HG03159 (cell line): Measurements from ENCODE around the gene CCT4.
"Not testable (repeated sequence)": the region's sequence is repeated elsewhere in the genome, so short reads cannot be mapped to it uniquely, and the experiment has no call there.

Source experiments
- ATAC-seq: cut with Tn5 transposase; IDR thresholded peaks from one replicate; pipeline ENCODE4 v1.9.1; 2021; ENCODE audit warnings: mild to moderate bottlenecking, moderate library complexity; ENCODE audit not compliant: unreplicated experiment

The CCT4 gene, protein sequence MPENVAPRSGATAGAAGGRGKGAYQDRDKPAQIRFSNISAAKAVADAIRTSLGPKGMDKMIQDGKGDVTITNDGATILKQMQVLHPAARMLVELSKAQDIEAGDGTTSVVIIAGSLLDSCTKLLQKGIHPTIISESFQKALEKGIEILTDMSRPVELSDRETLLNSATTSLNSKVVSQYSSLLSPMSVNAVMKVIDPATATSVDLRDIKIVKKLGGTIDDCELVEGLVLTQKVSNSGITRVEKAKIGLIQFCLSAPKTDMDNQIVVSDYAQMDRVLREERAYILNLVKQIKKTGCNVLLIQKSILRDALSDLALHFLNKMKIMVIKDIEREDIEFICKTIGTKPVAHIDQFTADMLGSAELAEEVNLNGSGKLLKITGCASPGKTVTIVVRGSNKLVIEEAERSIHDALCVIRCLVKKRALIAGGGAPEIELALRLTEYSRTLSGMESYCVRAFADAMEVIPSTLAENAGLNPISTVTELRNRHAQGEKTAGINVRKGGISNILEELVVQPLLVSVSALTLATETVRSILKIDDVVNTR

DNA sequence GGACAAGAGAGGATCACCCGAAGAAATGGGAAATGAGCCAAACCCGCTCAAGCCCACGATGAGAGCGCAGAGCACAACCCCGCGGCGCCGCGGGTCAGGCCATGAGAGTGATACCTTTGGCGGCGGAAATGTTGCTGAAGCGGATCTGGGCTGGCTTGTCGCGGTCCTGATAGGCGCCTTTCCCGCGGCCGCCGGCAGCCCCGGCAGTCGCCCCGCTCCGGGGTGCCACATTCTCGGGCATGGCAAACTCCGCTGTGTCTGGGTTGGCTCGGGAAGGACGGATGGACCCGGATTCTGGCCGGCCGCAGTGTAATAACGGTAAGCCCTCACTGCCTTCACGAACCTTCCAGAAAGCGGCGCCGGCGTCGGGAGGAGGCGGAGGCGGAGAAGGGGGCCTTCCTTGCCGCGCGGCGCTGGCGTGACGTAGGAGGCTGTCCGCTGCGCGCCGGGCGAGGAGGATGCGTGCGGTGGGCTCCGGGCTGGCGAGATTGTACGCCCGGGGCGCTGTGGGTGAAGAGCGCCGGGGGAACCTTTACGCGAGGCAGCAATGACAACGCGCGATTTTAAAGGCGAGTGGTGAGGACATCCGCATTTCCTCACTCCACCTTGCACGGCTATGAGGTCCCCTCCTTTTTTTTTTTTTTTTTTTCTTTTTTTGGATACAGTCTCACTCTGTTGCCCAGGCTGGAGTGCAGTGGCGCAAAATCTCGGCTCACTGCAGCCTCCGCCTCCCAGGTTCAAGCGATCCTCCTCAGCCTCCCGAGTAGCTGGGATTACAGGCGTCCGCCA lies at the start of gene CCT4:
TSS of gene CCT4 (minus strand) at position 390 of the 789 bp plus-strand sequence. CDS start at position 241, 149 bp downstream.
- ATAC-seq, result peak; percentile 73

DNA sequence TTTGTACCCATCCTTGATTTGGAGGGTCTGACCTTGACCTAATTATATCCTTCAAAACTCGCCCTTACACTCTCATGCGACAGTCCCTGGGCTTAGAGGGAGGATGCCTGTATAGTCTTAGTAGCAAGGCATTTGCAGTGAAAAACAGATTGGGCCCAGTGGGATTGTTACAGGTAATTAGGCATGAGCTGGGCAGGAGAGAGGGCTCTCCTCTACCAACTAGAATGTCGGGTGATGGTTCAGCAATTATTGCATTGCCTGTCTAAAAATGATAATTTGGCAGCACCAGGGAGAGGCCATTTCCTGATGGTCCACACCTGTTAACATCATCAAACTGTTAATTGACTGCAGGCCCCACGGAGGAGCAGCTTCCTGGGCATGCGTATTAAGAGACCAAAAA lies 49.4 kb upstream of the CCT4 start:
- no peak for ATAC-seq

DNA sequence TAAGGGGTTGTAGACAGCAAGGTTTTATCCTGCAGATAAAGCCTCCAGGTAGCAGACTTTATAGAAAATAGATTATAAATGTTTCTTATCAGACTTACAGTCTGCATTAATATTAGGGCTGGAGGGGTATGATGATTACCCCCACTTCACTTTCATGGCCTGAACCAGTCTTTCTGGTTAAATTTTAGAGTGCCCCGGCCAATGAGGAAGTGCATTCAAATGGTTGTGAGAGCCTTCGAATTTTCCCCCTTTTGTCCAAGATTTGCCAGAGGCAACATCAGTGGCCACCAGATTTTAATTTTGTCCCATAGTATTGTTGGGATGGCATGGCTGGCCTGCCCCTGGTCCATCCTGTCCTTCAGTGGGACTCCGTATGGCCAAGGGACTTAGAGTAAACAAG lies 48.6 kb upstream of the CCT4 start:
- no peak for ATAC-seq

DNA sequence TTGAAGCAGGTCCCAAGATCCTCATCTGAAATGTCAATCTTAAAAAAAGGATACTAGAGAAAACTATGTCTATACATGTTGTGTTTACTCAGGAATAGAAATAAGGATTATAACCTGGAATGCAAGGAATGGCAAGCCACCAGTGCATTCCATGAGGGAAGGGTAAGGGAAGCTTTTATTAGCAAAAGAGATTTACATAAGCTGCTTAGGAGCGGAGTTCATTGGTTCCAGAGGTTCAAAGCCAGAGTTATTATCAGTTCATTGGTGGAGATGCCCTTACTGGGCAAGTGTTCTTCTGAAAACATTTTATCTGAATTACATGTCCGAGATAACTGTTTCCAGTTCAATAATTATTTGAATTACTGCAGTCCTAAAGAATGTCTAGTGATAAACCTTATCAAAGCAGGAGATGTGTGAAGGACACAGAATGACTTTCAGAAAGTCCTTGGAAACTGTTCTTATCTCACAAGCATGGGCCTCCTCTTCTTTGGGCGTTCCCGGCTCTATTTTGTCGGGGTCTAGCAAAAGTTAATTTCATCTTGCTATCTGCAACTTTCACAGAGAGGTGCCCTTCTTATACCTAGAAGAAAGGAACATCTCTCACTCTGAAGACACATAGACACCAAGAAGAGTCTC lies 40.5 kb upstream of the CCT4 start:
- ATAC-seq, result no peak

DNA sequence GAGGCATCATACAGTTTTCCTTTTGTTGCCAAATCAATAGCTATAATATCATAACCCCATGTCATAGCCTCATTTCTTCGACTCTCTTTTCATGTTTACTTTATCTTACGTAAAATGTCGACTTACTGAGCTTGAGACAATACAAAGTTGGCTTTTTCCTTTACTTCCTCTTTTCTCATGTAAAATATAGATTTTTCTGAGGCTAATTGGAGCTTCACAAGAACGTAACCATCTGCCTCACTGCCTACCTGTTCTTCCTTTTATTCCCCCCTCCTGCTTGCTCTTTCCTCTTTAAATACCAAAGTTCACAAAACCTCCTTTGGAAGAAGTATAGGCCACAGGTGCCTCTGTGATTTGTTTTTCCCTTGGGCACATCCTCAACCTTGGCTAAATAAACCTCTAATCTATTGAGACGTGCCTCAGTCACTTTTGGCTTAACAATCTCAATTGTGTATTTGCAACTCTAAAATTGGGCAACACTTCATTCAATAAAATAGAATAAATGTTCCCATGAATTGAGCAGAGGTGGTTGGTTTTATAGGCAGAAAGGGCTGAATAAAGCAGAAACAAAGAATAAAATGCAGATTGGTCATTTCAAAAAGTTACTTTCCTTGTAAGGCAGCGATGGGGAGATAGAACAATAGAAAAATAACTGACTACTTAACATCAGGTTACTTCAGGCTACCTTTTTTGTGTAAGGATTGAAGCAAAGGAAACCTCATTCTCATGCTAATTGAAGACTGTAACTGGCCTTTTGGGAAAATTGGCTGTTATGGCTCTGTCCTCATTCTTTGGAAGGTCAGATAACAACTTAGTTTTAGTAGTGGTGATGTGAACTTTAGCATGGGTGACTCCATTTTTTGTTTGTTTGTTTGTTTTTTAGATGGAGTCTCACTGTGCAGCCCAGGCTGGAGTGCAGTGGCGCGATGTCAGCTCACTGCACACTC lies 38.3 kb upstream of the CCT4 start:
- no peak for ATAC-seq

DNA sequence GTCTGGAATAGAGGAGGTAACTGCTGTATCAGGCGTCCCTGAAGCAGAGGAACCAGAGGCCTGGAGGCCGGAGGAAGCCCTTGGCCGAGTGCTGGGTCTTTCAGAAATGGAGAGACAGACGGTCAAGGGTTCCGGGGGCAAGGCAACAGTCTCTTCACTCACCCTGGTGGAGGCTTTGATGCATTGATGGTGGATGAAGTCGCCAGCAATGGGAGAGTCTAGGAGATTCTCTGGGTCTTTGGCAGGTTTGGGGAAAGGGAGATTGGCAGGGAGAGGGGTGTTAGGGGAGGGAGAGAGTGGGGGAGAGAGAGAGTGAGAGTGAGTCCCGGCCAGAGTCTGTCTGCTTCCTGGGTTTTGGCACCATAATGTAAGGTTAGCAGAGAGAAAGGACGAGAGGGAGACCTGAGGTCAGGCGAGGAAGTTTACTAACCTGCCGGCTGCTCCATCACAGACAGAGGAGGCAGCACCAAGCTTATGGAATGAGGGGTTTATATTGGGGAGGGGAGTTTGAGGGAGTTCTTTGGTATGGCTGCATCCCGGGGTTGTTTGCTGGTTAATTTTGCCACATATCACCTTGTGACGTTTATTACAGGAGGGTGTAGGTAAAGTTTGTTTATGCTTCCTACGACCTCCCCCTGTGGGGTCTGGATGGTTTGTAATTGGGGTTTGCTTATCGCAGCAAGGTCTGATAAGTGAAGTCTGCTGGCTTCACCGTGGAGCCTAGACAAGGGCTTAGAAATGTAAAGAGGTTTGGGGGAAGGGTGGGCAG lies 36.6 kb upstream of the CCT4 start:
- ATAC-seq, result no peak

DNA sequence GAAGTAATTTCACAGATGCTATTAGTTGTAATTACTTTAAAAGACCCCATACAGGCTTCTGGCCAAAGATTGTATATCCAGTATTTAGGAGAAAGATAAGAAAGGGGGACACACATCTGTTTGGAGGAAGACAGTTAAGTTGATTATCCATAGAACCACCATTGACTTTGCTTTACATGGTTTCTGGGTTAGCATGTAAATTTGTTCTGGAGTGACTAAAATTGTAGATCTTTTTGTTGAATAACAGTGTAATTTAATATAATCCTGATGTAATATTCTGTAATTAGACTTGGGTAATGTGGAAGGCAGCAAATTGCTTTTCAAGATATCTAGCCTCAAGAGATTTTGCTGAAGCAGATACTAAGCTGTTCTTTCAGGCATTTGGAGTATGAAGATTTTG lies 34.3 kb upstream of the CCT4 start:
- no peak for ATAC-seq

DNA sequence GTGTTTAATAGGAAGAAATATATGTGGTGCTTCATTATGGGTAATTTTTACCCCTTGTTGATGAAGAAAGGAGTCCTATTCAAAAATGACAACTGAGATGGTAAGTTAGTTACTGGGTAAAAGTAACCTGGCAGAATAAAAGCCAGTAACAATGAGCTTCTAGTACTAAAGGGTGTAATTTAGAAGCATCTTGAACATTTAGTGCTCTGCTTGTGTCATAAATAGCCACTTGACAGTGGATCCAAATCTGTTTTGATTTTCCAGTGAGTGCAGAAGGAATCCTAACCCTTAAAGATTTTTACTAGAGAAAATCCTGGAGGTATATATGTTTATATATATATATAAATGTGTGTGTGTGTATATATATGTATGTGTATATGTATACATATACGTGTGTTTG lies 32.1 kb upstream of the CCT4 start:
- no peak for ATAC-seq

DNA sequence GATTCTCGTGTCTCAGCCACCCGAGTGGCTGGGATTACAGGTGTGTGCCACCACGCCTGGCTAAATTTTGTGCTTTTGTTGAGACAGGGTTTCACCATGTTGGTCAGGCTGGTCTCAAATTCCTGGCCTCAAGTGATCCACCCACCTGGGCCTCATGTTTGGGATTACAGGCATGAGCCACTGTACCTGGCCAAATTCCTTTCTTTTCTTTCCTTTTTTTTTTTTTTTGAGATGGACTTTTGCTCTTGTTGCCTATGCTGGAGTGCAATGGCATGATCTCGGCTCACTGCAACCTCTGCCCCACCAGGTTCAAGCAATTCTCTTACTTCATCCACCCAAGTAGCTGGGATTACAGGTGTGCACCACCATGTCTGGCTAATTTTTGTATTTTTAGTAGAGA lies 26.3 kb upstream of the CCT4 start:
- not testable (repeated sequence) for ATAC-seq

DNA sequence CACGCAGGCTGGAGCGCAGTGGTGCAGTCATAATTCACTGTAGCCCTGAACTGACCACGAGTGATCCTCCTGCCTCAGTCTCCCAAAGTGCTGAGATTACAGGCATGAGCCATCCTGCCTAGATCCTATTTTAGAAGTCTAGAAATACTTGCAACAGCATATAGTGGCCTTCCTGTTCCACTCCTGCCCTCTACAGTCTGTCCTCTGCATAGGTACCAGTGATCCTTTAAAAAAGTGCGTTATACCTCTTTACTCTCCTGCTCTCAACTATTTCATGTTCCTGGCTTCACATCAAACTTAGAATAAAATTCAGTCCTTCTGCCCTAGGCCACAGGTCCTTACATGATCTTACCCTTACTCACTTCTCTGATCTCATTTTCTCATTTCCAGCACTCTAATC lies 23.1 kb upstream of the CCT4 start:
- no peak for ATAC-seq

DNA sequence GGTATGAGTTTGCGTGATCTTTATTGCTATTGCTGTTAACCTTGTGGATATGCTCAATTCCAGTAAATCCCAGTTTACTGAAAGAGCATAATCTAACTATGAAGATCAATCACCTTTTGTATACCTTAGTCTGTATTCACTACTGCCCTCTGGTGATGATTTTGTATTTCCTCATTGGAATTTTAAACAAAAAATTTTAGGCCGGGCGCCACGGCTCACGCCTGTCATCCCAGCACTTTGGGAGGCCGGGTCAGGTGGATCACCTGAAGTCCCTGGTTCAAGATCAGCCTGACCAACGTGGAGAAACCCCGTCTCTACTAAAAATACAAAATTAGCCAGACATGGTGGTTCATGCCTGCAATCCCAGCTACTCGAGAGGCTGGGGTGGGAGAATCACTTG lies 22.1 kb upstream of the CCT4 start:
- no peak for ATAC-seq

DNA sequence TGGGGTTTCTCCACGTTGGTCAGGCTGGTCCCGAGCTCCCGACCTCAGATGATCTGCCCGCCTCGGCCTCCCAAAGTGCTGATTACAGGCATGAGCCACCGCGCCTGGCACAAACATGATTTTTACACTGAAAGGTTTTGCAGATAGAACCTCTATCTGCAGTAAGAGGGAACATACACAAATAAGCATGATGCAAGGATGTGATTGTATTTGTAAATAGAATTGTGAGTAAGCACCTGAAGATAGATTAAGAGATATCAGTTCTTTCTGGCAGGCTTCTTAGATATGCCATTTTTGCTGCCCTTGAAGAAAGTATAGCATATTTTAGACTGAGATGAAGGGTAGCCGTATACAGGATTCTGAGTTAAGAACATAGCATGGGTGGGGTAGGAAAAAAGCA lies 20.7 kb upstream of the CCT4 start:
- ATAC-seq, result no peak

DNA sequence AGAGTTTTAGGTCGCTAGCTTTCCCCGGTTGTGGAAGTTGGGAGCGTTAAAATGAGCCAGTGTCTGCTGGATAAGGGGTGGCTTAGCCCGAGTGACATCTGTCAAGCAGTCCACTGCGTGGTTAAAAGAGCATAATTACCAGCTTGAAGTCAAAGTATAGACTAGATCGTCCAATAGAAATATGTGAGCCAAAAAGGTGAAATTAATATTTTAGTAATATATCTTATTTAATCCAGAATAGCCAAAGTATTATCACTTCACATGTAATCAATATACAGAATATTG lies 17.7 kb upstream of the CCT4 start:
- peak; percentile 29 for ATAC-seq

DNA sequence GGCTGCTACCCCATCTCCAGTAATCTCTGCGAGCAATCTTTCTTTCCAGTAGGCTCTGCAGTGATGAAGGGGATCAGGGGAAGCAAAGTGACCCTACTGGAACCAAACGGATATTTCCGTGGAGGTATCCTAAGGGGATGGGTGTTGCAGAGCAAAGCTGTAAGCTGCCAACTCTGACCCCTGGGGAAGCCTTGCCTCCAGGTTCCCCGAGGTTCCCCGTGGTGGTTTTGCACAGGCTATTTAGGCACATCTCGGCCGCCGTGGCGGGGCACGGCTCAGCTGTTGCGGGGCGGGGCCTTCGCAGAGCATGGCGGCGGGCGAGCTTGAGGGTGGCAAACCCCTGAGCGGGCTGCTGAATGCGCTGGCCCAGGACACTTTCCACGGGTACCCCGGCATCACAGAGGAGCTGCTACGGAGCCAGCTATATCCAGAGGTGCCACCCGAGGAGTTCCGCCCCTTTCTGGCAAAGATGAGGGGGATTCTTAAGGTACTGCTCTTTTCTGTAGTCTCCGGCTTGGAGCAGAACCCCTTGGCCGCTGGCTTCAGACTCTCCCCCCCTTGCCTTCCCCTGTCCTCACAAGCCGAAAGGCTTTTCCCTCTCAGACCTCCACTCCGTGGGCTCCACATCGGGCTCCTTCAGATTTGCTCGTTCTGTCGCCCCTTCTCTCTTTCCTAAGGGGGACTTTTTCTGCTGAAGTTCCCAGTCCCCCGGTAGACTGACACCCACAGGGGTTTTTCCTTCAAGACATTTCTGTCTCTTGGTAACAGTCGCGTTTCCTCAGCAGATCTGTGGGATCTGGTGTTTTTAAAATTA lies 17.1 kb upstream of the CCT4 start, which contains the start of gene COMMD1:
TSS of gene COMMD1 (plus strand) at position 303 of the 814 bp plus-strand sequence. CDS start at position 308, 5 bp downstream.
- ATAC-seq, result peak; percentile 98

DNA sequence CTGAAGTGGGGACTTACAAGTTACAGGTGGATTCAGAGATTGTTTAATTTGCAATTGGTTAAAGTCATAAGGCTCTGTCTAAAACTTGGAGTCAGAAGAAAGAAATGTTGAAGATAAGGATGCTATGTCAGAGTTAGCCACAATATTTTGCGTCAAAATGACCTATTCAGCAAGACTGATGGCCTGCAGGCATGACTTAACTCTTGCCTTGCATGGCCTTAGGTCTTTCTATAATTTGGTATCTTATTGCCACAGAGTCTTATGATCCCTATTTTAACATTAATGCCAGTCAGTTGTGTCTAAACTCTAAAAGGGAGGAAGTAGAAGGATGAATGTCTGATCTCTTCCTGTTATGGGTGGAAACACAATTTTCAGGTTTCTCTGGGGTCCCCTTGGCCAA lies 11.8 kb upstream of the CCT4 start:
- ATAC-seq, result no peak

DNA sequence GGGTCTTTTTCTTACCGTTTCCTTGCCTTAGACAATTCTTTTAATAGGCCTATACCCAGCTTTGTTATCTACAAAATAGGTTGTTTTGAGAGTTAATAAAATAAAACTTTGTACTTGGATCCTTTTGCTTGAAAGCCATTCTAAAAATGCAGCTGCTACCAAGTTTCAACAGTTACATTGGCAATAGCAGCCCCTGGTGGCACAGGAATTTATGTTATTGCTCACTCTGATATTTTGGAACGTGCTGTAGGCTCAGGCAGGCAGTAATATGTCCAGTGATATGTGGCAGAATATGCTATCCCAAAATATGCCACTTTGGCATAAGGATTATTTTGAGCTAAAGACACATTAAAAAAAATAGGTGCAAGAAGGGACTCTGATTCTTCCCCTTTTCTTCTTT lies 10.4 kb upstream of the CCT4 start:
- ATAC-seq, result no peak

DNA sequence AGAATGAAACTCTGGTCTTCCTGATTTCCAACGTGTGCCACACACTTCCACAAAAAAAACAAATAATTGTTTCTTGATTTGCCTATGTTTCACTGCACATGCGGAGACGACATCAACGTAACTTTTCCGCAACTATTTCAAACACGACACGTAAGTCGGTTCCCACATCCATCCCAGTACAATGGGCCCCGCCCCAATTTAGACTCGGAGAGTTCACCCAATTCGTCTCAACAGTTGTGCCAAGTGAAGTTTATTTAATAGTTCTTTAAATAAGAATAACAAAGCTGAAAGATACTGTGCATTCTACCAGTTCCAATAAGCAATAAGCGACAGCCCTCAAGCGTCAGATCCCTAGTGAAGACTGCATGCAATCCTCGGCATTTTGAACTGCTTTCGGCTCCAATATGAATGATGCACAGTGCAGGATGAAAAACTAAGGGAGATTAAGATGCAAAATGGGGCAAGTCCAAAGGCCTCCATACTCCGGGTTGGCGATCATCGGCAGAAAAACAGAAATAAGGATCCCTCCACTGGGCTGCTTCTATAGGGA lies 664 bp downstream of the CCT4 start:
- no peak for ATAC-seq

DNA sequence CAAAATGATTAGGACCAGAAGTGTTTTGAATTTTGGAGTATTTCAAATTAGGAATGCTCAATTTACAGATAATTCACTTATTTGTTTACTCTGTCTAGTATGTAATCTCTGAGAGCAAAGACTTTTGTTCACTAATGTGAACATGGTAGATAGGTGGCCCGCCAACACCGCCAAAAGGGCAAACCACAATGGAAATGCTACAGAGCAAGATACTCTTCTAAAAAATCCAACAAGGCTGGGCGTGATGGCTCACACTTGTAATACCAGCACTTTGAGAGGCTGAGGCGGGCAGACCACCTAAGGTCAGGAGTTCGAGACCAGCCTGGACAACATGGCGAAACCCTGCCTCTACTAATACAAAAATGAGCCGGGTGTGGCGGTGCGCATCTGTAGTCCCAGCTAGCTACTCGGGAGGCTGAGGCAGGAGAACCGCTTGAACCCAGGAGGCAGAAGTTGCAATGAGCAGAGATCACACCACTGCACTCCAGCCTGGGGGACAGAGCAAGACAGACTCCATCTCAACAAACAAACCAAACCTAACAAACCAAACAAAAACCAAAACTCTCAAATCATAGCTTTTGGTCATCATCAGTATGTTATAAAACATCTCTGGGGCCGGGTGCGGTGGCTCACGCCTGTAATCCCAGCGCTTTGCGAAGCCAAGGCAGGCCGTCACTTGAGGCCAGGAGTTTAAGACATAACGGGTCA lies 2.4 kb downstream of the CCT4 start:
- ATAC-seq, result no peak
